Measurements from ENCODE around the gene NTRK2. TPM values are rescaled to one million over a fixed set of nuclear protein-coding genes. Genes with fewer than 3 reads are reported as not detected.

Gene NTRK2
- total and polyA plus RNA-seq, 7 donors, result 0.46 to 3.0 (median 2.1) TPM

GRCh38 chr9:84673806-84674205, 4.3 kb downstream of the NTRK2 start:
- Histone ChIP-seq H3K9me3 (no peaks in the 10 kb centered on the region), H3K4me1 (peaks cover 0 to 20% (median 19%) of the 10 kb centered on the region in 4 donors), H3K27ac (no peak overlapping the region), H3K4me3 (no peak overlapping the region), H3K27me3 (peaks cover 12 to 46% (median 20%) of the 10 kb centered on the region in 3 donors), H3K36me3 (no peaks in the 10 kb centered on the region)
- 79 to 84% methylated on average over 4 of the region's 4 CpGs for WGBS, 2 donors
- no peak for DNase-seq
- intact Hi-C loops (cut with DNase I), result no loop called here
- TF ChIP-seq, protein P1, sequence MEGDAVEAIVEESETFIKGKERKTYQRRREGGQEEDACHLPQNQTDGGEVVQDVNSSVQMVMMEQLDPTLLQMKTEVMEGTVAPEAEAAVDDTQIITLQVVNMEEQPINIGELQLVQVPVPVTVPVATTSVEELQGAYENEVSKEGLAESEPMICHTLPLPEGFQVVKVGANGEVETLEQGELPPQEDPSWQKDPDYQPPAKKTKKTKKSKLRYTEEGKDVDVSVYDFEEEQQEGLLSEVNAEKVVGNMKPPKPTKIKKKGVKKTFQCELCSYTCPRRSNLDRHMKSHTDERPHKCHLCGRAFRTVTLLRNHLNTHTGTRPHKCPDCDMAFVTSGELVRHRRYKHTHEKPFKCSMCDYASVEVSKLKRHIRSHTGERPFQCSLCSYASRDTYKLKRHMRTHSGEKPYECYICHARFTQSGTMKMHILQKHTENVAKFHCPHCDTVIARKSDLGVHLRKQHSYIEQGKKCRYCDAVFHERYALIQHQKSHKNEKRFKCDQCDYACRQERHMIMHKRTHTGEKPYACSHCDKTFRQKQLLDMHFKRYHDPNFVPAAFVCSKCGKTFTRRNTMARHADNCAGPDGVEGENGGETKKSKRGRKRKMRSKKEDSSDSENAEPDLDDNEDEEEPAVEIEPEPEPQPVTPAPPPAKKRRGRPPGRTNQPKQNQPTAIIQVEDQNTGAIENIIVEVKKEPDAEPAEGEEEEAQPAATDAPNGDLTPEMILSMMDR (IDR thresholded peaks at IDR 0.05), result no peak
- TF ChIP-seq POLR2A (IDR thresholded peaks at IDR 0.05) (no peak), POLR2AphosphoS5 (IDR thresholded peaks at IDR 0.05) (no peak), EP300 (IDR thresholded peaks at IDR 0.05) (no peak)

GRCh38 chr9:84677080-84677479, 7.6 kb downstream of the NTRK2 start:
- Histone ChIP-seq H3K36me3 (no peaks in the 10 kb centered on the region), H3K4me3 (no peak overlapping the region), H3K9me3 (no peaks in the 10 kb centered on the region), H3K27ac (no peak overlapping the region), H3K4me1 (no peaks in the 10 kb centered on the region), H3K27me3 (peaks cover 0 to 13% (median 0%) of the 10 kb centered on the region in 3 donors)
- WGBS, 2 donors, result 83 to 85% methylated on average over 5 of the region's 5 CpGs
- DNase-seq, result no peak
- intact Hi-C loops (cut with DNase I), result no loop called here
- no peak for TF ChIP-seq POLR2AphosphoS5 (IDR thresholded peaks at IDR 0.05)

DNA sequence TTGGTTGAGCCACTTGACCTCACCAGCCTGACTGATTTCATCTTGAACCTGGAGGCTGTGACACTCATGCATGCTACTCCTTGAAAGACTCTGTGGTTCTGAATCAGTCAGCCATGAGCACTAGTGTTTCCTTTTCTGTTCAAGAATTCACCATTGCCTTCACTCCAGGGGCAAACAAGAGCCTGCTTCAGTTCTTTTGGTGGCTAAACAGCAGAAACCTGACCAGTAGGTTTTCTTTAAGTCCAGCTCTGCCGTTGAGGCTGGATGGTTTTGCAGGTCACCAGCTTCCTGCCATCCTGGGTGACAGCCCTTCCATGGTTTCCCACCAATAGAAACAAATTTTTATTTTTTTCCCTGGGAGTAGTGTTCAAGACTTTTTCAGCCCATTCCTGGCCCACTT, 10.0 kb downstream of the NTRK2 start:
- no peak for TF ChIP-seq POLR2A (IDR thresholded peaks at IDR 0.05)
- no peak for TF ChIP-seq POLR2AphosphoS5 (IDR thresholded peaks at IDR 0.05)
- TF ChIP-seq, protein P1 (IDR thresholded peaks at IDR 0.05), result no peak
- no peak for TF ChIP-seq EP300 (IDR thresholded peaks at IDR 0.05)
- Histone ChIP-seq H3K36me3 (no peaks in the 10 kb centered on the region), H3K4me1 (no peaks in the 10 kb centered on the region), H3K4me3 (no peak overlapping the region), H3K27me3 (no peaks in the 10 kb centered on the region), H3K27ac (no peak overlapping the region), H3K9me3 (no peaks in the 10 kb centered on the region)
- intact Hi-C loops (cut with DNase I), result no loop called here
- WGBS, 2 donors, result 87 to 88% methylated on average over 1 of the region's 1 CpG
- DNase-seq, result no peak

GRCh38 chr9:84681516-84682285, 12.2 kb downstream of the NTRK2 start:
- intact Hi-C loops (cut with DNase I), result no loop called here
- H3K4me3 ChIP-seq, result no peak overlapping the region
- no peak for DNase-seq
- no peak overlapping the region for H3K27ac ChIP-seq
- no peaks in the 10 kb centered on the region for H3K4me1 ChIP-seq
- WGBS, 2 donors, result 94 to 96% methylated on average over 6 of the region's 6 CpGs
- H3K27me3 ChIP-seq, result no peaks in the 10 kb centered on the region
- no peak for TF ChIP-seq EP300 (IDR thresholded peaks at IDR 0.05)
- TF ChIP-seq, protein P1 (IDR thresholded peaks at IDR 0.05), result no peak
- TF ChIP-seq POLR2A (IDR thresholded peaks at IDR 0.05), result no peak
- TF ChIP-seq POLR2AphosphoS5 (IDR thresholded peaks at IDR 0.05), result no peak
- H3K36me3 ChIP-seq, result no peaks in the 10 kb centered on the region
- H3K9me3 ChIP-seq, result no peaks in the 10 kb centered on the region

GRCh38 chr9:84686068-84686467, 16.5 kb downstream of the NTRK2 start:
- H3K4me3 ChIP-seq, result no peak overlapping the region
- H3K27ac ChIP-seq, result no peak overlapping the region
- intact Hi-C loops (cut with DNase I), result no loop called here
- no peaks in the 10 kb centered on the region for H3K36me3 ChIP-seq
- TF ChIP-seq POLR2A (IDR thresholded peaks at IDR 0.05) (no peak), POLR2AphosphoS5 (IDR thresholded peaks at IDR 0.05) (no peak), EP300 (IDR thresholded peaks at IDR 0.05) (no peak)
- TF ChIP-seq, protein P1 (IDR thresholded peaks at IDR 0.05), result no peak
- no peaks in the 10 kb centered on the region for H3K9me3 ChIP-seq
- no peaks in the 10 kb centered on the region for H3K4me1 ChIP-seq
- no peaks in the 10 kb centered on the region for H3K27me3 ChIP-seq
- no peak for DNase-seq
- 63 to 86% methylated on average over 1 of the region's 1 CpG for WGBS, 2 donors
